Measurements from ENCODE around the gene RPE65. TPM values are rescaled to one million over a fixed set of nuclear protein-coding genes. Genes with fewer than 3 reads are reported as not detected.
"Not testable (repeated sequence)": the region's sequence is repeated elsewhere in the genome, so short reads cannot be mapped to it uniquely, and the experiment has no call there.

Gene RPE65
- total RNA-seq, 1 experiment from 2014 or later: not detected

DNA sequence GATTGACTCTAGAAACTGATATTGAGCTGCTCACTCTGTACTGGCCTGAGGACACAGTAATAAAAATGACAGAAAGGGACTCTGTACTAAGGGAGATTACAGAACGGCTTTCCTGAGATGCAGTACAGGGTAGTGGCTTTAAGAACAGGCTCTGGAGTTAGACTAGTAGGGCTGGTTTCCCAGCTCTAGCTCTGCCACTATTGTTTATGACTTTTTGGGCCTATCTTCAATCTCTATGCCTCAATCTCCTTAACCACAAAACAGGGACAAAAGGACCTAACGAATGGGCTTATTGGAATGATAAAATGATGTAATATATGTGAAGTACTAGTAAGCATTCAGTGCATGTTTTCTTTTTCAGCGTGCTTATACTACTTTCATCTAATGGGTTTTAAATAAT is 45.8 kb upstream of the RPE65 start:
- H3K27ac ChIP-seq (ENCODE audit: low read length): peak overlapping the region; percentile 97
- TF ChIP-seq, protein P1, sequence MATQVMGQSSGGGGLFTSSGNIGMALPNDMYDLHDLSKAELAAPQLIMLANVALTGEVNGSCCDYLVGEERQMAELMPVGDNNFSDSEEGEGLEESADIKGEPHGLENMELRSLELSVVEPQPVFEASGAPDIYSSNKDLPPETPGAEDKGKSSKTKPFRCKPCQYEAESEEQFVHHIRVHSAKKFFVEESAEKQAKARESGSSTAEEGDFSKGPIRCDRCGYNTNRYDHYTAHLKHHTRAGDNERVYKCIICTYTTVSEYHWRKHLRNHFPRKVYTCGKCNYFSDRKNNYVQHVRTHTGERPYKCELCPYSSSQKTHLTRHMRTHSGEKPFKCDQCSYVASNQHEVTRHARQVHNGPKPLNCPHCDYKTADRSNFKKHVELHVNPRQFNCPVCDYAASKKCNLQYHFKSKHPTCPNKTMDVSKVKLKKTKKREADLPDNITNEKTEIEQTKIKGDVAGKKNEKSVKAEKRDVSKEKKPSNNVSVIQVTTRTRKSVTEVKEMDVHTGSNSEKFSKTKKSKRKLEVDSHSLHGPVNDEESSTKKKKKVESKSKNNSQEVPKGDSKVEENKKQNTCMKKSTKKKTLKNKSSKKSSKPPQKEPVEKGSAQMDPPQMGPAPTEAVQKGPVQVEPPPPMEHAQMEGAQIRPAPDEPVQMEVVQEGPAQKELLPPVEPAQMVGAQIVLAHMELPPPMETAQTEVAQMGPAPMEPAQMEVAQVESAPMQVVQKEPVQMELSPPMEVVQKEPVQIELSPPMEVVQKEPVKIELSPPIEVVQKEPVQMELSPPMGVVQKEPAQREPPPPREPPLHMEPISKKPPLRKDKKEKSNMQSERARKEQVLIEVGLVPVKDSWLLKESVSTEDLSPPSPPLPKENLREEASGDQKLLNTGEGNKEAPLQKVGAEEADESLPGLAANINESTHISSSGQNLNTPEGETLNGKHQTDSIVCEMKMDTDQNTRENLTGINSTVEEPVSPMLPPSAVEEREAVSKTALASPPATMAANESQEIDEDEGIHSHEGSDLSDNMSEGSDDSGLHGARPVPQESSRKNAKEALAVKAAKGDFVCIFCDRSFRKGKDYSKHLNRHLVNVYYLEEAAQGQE (IDR thresholded peaks at IDR 0.05; ENCODE audit: insufficient read depth in 1 of 2, low read depth in 2 of 2, low read length in 1 of 2): no peak
- TF ChIP-seq POLR2AphosphoS5 (IDR thresholded peaks at IDR 0.05; ENCODE audit: low read depth, low read length): no peak
- no peak for TF ChIP-seq TCF7L2 (IDR thresholded peaks at IDR 0.05; ENCODE audit: low read depth, low read length)
- no peak for TF ChIP-seq SIN3A (IDR thresholded peaks at IDR 0.05; ENCODE audit: borderline replicate concordance, insufficient read depth, low read depth, low read length)
- TF ChIP-seq, protein P2, sequence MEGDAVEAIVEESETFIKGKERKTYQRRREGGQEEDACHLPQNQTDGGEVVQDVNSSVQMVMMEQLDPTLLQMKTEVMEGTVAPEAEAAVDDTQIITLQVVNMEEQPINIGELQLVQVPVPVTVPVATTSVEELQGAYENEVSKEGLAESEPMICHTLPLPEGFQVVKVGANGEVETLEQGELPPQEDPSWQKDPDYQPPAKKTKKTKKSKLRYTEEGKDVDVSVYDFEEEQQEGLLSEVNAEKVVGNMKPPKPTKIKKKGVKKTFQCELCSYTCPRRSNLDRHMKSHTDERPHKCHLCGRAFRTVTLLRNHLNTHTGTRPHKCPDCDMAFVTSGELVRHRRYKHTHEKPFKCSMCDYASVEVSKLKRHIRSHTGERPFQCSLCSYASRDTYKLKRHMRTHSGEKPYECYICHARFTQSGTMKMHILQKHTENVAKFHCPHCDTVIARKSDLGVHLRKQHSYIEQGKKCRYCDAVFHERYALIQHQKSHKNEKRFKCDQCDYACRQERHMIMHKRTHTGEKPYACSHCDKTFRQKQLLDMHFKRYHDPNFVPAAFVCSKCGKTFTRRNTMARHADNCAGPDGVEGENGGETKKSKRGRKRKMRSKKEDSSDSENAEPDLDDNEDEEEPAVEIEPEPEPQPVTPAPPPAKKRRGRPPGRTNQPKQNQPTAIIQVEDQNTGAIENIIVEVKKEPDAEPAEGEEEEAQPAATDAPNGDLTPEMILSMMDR (IDR thresholded peaks at IDR 0.05): no peak
- POLR2A ChIA-PET: interaction anchor here (0.6 to 0.7 kb wide), 2 partner anchors 646 to 677 kb away, joined by 3 to 4 read pairs; no protein-coding TSS in a partner anchor

DNA sequence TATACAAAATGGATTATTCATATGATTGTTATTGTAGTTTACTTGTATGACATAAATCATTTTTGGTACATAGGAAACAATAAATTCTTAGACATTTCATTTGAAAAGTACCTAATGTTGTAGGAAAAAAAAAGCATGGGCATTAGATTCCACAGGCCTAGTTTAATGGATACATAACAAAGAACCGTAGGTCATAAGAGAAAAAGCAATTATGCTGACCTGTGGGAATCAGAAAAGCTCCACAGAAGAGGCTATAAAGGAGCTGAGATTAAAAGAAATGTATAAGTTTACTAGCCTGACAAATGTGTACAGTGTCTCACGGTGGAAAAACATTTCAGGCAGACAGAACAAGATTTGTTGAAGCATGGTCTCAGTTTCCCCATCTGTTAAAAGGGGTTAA is 43.4 kb upstream of the RPE65 start:
- intact Hi-C loops (cut with micrococcal nuclease; ENCODE audit: unreplicated experiment) (no loop called here), in situ Hi-C loops (cut with HindIII; ENCODE audit: low pct_unique_long_range_greater_than_20kb, low sequenced_read_pairs) (no loop called here)
- ATAC-seq (no peak), DNase-seq (ENCODE audit: low read depth, low spot score) (no peak)
- H3K4me1 ChIP-seq (ENCODE audit: control insufficient read depth, insufficient read depth, low read length): peaks cover 9% of the 10 kb centered on the region; the same call in 1 of the 2 replicates
- TF ChIP-seq POLR2AphosphoS5 (IDR thresholded peaks at IDR 0.05; ENCODE audit: low read depth, low read length) (no peak), SIN3A (IDR thresholded peaks at IDR 0.05; ENCODE audit: borderline replicate concordance, insufficient read depth, low read depth, low read length) (no peak), TCF7L2 (IDR thresholded peaks at IDR 0.05; ENCODE audit: low read depth, low read length) (no peak)
- TF ChIP-seq, protein P2 (IDR thresholded peaks at IDR 0.05): no peak
- TF ChIP-seq, protein P1 (IDR thresholded peaks at IDR 0.05; ENCODE audit: insufficient read depth in 1 of 2, low read depth in 2 of 2, low read length in 1 of 2): no peak
- peak overlapping the region; percentile 30 for H3K27ac ChIP-seq (ENCODE audit: low read length)
- ChIA-PET POLR2A (no interaction called here), CTCF (no interaction called here)
- H3K4me3 ChIP-seq (ENCODE audit: low read depth in 2 of 2, low read length in 2 of 2): no peak overlapping the region
- H3K9me3 ChIP-seq (ENCODE audit: control insufficient read depth, insufficient read depth, low read depth, low read length): no peaks in the 10 kb centered on the region
- H3K27me3 ChIP-seq (ENCODE audit: control insufficient read depth, insufficient read depth, low read length): no peaks in the 10 kb centered on the region
- no TSS peak for BruUV-seq (replicated peaks)
- peaks cover 39% of the 10 kb centered on the region for H3K36me3 ChIP-seq (ENCODE audit: control insufficient read depth, insufficient read depth, low read length)

More for the DNA sequence above, 45.8 kb upstream of the RPE65 start:
- H3K36me3 ChIP-seq (ENCODE audit: control insufficient read depth, insufficient read depth, low read length): peaks cover 22% of the 10 kb centered on the region
- intact Hi-C loops (cut with micrococcal nuclease; ENCODE audit: unreplicated experiment) (no loop called here), in situ Hi-C loops (cut with HindIII; ENCODE audit: low pct_unique_long_range_greater_than_20kb, low sequenced_read_pairs) (no loop called here)
- H3K27me3 ChIP-seq (ENCODE audit: control insufficient read depth, insufficient read depth, low read length): no peaks in the 10 kb centered on the region
- ATAC-seq (no peak), DNase-seq (ENCODE audit: low read depth, low spot score) (no peak)
- no TSS peak for BruUV-seq (replicated peaks)
- CTCF ChIA-PET: no interaction called here
- no peaks in the 10 kb centered on the region for H3K9me3 ChIP-seq (ENCODE audit: control insufficient read depth, insufficient read depth, low read depth, low read length)
- peak overlapping the region; percentile 95 to 97 for H3K4me3 ChIP-seq (ENCODE audit: low read depth in 2 of 2, low read length in 2 of 2)
- peaks cover 9% of the 10 kb centered on the region; the same call in 1 of the 2 replicates for H3K4me1 ChIP-seq (ENCODE audit: control insufficient read depth, insufficient read depth, low read length)

DNA sequence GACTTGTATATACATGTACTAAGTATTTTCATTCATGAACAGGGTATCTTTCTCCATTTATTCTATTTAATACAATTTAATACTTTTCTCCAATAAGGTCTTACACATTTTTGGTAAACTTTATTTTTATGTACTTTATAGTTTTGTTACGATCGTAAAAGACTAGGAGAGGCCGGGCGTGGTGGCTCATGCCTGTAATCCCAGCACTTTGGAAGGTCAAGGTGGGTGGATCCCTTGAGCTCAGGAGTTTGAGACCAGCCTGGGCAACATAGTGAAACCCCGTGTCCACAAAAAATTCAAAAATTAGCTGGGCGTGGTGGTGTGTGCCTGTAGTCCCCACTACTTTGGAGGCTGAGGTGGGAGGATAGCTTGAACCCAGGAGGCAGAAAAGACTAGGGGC is 42.5 kb upstream of the RPE65 start:
- POLR2A ChIA-PET; H3K4me1 ChIP-seq (ENCODE audit: control insufficient read depth, insufficient read depth, low read length); BruUV-seq (replicated peaks); DNase-seq (ENCODE audit: low read depth, low spot score); H3K27me3 ChIP-seq (ENCODE audit: control insufficient read depth, insufficient read depth, low read length); CTCF ChIA-PET; H3K4me3 ChIP-seq (ENCODE audit: low read depth in 2 of 2, low read length in 2 of 2); in situ Hi-C loops (cut with HindIII; ENCODE audit: low pct_unique_long_range_greater_than_20kb, low sequenced_read_pairs); H3K9me3 ChIP-seq (ENCODE audit: control insufficient read depth, insufficient read depth, low read depth, low read length); intact Hi-C loops (cut with micrococcal nuclease; ENCODE audit: unreplicated experiment); ATAC-seq; H3K27ac ChIP-seq (ENCODE audit: low read length): not testable (repeated sequence)
- H3K36me3 ChIP-seq (ENCODE audit: control insufficient read depth, insufficient read depth, low read length): peaks cover 47% of the 10 kb centered on the region
